NCI-H345 treated with DMSO at 0.1 percent for 48 hours (cell line): Measurements from ENCODE around the gene BTF3.
A peak's percentile ranks its signal among the peaks of the same experiment; 100 is the strongest.
"Not testable (repeated sequence)": the region's sequence is repeated elsewhere in the genome, so short reads cannot be mapped to it uniquely, and the experiment has no call there.

Source experiments
- DNase-seq: peaks from one replicate; lab custom pipeline; 2025; ENCODE audit not compliant: unreplicated experiment; lab: John Stamatoyannopoulos, UW

BTF3 gene

DNA sequence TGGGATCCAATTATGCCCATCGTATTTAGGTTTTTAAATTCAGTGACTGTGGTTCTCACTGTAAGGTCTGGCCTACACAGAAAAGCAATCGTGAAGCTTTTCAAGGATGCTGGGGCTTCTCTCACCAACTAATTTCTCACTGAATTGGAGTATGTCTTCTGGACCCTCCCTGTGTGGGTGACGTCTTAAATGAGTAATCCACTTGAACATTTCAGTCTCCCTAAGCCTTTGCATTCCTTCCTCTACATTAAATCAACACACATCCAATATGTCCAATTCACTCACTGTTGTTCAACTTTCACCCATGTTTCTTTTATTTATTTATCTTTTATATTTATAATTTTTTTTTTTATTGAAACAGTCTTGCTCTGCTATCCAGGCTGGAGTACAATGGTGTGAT lies 12.5 kb upstream of the BTF3 start:
- DNase-seq, result no peak

DNA sequence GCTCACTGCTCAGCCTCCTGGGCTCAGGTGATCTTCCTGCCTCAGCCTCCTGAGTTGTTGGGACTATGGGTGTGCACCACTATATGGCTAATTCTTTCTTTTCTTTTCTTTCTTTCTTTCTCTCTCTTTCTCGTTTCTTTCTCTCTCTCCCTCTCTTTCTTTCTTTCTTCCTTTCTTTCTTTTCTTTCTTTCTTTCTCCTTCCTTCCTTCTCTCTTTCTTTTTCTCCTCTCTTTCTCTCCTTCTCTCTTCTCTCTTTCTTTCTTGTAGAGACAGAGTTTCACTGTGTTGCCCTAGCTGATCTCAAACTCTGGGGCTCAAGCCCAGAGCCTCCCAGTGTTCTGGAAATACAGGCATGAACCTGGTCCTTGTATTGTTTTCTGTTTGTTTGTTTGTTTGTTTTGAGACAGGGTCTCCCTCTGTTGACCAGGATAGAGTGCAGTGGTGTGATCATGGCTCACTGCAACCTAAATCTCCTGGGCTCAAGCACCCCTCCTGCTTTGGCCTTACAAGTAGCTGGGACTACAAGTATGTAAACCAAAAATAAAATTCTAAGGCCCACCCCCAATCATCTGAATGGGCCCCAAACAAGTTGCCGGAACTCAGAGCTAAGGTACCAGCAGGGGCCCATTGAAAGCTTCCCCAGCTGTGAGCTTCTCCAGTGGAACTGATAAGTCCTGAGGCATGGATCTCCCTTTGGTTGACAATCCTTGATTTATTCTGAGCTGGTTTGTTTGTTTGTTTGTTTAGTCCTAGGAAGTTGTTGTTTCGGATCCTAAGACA lies 11.9 kb upstream of the BTF3 start:
- no peak for DNase-seq

DNA sequence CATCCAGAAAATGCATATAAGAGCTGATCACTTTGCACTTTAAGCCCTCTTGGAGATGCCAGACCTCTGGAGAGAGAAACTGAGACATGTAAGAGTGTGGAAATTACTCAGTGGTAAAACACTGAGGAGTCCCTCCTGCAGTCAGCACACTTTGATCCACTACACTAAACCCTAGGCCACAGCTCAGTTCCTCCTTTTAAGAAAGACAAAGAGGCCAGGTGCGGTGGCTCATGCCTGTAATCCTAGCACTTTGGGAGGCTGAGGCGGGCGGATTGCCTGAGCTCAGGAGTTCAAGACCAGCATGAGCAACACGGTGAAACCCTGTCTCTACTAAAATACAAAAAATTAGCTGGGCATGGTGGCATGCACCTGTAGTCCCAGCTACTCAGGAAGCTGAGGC lies 11.0 kb upstream of the BTF3 start:
- DNase-seq, result not testable (repeated sequence)

DNA sequence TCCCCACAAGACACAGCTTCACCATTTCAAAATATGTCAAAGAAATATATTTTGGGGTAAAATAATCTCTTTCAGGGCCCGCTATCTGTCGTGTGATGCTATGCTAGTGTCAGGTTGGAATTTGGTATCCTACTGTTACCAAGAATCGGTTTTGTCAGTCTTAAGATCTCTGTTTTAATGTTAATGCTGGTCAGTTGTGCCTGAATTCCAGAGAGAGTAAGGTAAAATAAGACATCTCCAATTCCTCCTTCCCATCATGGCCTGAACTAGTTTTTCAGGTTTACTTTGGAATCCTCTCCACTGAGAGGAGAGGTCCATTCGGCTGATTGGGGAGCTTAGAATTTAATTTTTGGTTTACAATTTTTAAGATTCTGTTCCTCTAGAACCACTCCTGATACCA lies 10.4 kb upstream of the BTF3 start:
- DNase-seq, result no peak

DNA sequence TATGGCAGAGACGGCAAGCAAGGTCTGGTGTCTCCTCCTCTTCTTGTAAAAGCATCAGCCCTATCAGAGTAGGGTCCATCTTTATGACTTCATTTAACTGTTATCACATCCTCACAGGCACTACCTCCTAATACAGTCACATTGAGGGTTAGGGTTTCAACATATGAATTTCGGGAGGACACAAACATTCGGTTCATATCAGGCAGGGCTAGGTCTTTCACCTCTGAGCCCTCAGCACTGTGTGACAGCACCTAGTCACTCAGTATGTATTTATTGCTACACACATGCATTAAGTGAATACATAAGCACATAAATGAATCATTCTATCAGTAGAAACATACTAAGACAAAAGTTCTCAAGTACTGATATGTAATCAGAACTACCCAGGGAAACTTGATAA lies 9.4 kb upstream of the BTF3 start:
- DNase-seq, result no peak

DNA sequence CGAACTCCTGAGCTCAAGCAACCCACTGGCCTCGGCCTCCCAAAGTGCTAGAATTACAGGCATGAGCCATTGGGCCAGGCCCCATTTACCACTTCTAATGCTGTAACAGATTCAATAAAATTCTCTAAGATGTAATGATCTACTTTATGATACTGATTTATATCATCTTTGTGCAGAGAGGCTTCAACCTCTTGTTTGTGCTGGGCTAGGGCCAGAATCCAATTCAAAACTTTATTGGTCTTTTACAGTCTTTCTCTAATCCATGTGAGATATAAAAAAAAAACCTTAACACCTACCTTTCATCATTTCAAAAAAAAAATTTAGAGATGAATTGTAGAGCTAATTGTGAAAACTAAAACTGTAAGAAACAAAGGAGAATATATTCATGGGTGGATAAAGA lies 8.2 kb upstream of the BTF3 start:
- DNase-seq, result no peak

DNA sequence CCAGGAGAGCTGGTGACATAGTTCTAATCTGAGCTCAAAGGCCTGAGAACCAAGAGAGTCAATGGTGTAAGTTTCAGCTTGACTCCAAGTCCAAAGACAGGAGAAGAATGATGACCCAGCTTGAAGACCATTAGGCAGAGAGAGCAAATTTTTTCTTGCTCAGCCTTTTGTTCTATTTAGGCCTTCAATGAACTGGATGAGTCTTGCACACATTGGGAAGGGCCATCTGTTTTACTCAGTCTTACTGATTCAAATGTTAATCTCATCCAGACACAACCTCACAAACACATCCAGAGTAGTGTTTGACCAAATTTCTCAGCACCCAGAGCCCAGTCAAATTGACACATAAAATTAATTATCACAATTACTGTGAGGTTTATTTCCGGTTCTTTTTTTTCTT lies 7.1 kb upstream of the BTF3 start:
- no peak for DNase-seq

DNA sequence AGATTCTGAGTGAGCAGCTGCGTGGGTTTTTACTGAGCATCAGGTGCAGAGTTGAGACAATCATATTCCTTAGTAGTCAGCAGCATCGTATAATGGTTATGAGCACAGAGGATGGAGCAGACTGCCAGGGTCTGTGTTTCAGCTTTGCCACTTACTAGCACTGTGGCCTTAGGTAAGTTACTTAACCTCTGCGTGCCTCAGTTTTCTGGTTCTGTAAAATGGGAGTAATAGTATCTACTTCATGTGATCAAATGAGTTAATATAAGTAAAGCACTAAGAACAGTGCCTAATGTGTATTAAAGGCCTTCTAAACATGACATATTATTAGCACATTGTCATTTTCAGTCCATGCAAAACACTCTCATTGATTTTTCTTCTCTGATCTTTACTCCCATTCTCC lies 4.8 kb upstream of the BTF3 start:
- DNase-seq, result no peak

DNA sequence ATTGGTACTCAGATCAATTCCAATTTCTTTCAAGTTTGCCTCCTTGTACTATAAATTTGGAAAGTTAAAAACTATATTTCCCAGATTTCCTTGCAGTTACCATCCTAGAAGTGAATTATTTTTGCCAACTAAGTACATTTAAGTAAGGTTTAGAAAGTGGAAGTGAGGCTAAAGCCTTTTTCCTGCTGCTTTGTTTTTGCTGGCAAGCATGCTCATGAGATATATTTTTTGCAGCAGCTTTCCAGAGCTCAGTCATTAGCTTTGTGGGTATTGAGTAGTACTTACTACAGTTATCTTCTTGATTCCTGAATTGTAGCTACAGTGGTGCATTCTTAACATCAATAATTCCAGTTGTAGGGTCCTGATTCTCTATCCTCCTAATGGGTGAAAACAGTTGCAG lies 3.5 kb upstream of the BTF3 start:
- no peak for DNase-seq

DNA sequence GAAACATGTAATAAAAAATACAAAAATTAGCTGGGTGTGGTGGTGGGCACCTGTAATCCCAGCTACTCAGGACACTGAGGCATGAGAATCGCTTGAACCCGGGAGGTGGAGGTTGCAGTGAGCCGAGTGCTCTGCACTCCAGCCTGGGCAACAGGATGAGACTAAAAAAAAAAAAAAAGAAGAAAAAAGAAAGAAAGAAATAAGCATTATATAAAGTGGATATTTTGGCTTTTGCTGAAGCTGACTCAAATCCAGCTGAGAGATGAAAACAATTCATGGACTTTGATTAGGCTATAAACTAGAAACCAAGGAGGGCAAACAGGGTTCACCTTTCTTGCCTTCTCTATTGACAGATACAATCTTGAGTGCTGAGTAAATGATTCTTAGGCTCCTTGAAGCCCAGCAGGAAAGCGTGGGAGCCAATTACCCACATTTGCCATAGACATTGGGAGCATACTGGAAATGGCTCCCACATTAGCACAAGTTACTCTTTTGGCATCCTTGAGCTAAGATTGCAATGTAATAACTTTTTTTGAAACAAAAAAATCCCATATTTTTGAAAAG lies 2.4 kb upstream of the BTF3 start:
- no peak for DNase-seq

DNA sequence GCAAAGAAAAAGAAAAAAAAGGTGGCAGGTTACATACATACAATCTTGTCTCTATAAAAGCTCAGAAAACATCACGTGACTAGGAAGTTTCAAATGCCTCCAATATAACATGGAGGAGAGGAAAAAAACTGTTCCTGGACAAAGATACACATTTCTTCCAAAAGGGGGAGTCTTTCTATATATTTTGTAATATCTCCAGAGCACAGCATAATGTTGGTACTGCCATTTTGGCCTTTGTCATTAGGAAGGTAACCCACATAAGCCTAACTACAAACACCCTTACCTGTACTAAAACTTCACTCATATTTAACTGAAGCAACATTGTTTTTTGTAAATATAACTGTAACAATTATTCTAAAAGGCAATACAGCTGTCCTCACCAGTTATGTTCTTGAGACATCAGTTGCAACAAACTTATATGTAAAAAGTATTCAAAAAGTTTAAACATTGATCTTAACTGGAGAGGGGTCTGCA lies 1.2 kb upstream of the BTF3 start:
- peak; percentile 38 for DNase-seq

DNA sequence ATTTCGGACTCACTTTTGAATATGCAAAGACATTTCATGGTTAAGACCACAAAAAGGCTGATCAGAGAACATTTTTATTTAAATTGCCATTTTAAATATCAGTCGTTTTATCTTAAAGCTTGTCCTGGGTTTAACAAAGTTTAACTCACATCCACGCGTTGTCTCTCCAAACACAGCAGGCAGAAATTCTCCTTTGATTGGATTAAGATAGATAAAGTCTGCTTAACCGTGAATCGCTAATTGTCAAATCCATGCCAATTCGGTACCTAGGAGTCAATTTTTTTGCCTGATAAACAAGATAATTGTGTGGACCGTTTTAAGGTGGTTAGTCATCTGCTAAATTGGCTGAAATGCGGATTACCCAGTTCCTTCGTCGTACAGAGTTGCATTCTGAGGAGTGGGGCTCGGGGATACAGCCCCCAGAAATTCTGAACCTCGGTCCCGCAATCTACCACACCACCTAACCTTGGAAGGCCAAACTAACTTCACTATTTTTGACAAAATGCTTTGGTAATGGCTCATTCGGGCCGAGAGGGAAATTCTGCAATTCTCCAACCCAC lies 665 bp upstream of the BTF3 start:
- DNase-seq, result no peak

DNA sequence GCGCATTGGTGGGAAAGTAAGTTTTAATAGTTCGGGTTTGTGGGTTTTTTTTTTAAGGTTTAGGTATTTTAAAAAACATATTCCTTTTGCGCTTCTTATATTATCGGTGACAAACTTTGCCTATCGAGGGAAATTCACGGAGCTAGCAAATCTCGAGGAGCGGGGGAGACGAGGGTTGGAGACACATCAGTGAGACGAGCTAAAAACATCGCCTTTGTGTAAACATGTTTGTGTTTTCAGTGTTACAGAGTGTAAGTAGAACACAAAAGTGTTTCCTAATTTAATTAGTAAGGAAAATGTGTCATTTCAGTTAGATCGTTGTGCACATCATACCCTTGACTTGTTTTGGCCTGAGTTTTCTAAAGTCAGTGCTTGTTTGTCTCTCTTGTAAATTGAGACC lies 945 bp downstream of the BTF3 start:
- DNase-seq, result no peak

DNA sequence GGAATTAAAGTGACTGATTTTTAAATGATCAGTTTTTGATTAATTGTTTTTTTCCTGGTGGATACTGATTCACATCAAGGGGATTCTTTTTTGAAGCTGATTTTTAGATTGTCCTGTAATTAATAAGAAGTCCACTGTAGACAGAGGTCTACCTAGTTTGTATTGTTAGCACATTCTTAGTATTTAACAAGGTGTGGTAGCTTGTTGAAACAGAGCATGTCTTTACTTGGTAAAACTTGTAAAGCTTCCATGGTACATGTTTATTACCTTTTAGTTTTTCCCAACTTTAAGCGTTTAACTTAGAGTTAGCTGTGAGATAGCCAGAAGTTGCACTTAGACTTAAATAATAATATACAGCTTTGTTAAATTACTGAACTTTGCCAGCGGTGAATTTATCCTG lies 1.5 kb downstream of the BTF3 start:
- DNase-seq, result no peak

DNA sequence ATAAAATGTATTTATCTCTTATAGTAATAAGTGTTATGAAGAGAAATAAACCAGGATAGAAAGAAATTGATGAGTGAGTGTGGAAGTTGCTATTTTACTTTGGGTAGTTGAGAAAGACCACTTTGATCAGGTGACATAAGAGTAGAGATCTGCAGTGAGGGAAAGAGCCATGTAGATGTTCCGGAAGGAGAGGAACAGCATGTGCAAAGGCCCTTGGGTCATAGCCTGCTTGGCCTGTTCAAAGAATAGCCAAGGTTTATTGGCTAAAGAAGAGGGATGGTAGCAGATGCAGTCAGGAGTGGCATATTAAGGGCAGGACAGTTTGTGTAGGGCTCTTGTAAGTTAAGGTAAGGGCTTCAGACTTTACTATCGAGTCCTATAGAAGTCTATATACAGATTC lies 3.2 kb downstream of the BTF3 start:
- DNase-seq, result no peak

DNA sequence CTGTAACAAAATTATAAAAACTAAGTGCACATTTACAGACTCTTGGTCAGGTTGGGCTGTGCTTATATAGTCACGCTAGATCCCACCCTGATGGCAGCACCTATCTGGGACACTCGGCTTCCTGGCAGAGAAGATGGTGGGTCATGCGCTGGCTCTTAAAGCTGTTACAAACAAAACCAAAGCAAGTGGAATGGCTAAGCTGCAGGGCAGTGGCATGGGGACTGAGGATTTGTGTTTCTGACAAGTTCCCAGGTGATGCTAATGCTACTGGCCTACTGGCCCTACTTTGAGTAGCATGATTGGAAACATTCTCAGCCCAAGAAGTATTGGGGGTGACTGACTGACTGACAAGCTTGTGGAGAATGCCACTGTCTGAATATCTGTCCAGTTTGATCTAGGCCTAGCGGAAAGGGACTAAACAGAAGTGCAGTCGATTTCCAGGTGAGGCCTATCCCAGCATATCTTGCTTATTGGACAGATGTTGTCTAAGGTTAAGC lies 8.3 kb downstream of the BTF3 start:
- no peak for DNase-seq

DNA sequence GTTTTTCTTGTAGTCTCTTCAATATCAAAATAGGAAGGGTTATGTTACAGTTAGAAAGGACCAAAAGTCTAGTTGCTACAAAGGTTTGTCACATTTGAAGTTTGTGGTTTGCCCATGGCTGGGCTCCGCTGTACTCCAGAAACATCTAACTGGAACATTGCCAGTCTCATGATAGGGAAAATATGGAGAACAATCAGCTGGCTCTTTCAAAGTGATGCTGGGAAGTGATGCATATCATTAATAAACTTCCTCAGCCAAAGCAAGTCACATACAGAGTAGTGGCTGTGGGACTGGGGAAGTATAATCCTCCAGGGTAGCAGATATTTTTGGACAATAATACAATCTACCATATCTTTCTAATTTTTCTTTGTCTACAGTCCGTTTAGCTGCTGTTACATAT lies 8.8 kb downstream of the BTF3 start:
- no peak for DNase-seq

DNA sequence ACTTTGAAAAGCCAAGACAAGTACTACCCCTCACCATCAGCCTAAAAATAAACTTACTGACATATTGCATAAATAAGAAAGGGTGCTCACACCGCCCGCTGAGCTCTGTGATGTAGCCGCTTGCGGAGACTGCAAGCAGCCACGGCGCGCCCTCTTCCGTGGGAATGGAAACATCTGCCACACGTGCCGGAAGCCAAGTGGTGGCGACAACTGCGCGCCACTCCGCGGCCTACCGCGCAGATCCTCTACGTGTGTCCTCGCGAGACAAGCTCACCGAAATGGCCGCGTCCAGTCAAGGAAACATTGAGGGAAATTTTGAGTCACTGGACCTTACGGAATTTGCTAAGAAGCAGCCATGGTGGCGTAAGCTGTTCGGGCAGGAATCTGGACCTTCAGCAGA lies 10.3 kb downstream of the BTF3 start:
- not testable (repeated sequence) for DNase-seq

DNA sequence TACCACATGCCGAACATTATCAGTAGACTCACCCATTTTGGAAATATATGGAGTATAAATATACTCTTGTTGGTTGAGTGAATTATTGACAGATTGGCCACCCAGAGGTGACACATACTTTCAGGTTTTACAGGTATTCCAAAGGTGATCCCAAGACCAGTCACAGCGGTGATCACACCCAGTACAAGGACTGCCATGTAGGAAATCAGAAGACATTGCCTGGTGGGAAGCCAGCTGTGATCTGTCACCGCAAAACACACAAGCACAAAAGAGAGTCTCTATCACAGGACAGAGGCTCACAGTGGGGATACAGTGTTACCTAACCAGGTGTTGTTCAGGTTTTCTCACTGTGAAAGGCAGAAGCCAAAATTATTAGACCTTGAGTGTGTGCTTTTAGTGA lies 15.8 kb downstream of the BTF3 start:
- no peak for DNase-seq

DNA sequence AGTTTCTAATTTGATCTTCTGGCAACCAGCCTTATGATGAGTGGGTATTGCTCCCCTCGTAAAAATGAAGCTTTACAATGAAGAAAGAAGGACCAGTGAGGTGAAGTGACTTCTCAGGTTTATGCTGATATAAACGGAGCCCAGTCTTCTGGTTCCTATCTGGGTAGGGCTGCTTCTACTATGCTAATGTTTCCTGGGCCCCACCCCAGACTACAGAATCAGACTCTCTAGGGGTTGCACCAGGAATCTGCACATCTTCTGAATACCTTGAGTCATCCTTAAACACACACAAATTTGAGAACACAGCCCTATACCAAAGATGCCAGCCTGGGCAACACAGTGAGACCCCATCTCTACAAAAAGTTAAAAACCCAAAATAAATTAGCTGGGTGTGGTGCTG lies 16.2 kb downstream of the BTF3 start:
- no peak for DNase-seq

DNA sequence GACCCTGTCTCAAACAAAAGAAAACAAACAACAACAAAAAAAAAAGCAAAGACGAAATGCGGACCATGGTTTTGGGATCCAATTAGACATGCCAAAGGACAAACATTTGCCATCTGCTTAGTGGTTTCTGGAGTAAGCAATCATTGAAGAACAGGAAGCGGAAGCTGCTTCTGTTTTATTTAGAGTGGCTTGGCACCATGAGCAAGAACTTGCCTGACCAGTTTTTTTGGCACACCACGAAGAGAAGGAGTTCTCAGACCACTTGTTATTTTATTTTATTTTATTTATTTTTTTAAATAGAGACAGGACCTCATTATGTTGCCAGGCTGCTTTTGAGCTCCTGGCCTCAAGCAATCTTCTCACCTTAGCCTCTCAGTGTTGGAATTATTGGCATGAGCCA lies 17.0 kb downstream of the BTF3 start:
- DNase-seq, result peak; percentile 24

DNA sequence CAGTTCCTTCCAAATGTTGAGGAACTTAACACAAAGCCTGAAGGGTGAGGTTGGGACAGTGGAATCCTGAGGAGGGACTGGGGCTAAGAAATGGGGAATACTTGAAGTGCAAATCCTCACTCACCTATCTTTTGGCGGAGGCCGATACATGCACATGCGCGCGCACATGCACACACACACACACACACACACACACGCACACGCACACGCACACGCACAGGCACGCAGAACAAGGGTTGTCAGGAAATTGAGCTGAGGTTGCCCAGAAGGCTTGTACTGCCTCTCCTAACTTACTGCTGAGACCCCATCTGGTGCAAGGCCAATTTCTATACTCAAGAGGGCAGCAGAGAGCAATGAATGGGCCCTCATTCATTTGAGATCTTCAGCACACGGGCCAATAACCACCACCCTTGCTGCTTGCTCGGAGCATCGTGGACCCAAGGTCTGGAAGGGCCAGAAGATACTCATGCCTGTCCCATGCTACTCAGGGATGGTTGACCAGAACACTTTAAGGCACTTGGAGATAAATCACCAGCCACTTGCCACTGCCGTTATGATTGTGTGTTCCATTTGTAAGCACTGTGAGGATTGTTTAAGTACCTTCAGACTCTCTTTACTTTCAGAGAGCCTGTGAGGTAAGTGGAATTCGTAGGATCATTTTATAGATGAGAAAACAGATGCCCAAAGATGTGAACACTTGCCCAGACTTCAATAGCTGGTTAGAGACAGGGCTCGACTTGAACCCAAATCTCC lies 21.5 kb downstream of the BTF3 start:
- peak; percentile 59 for DNase-seq
